Glutamatergic neuron (in vitro differentiated cells): Measurements from ENCODE around the gene TSGA10. TPM values are rescaled to one million over a fixed set of nuclear protein-coding genes. Genes with fewer than 3 reads are reported as not detected.
"Not testable (repeated sequence)": the region's sequence is repeated elsewhere in the genome, so short reads cannot be mapped to it uniquely, and the experiment has no call there.

Source experiments
- DNase-seq: peaks from one replicate; pipeline ENCODE4 v3.0.0; 2022
- H3K27ac Mint-ChIP-seq: one replicate; pipeline ENCODE4 v1.8.0; 2020; ENCODE audit warnings: mild to moderate bottlenecking, mixed read lengths, inconsistent platforms; ENCODE audit not compliant: unreplicated experiment
- H3K27me3 Mint-ChIP-seq: one replicate; pipeline ENCODE4 v1.8.0; 2020; ENCODE audit warnings: mild to moderate bottlenecking, moderate library complexity, mixed read lengths, inconsistent platforms; ENCODE audit not compliant: unreplicated experiment
- H3K36me3 Mint-ChIP-seq: one replicate; pipeline ENCODE4 v1.8.0; 2020; ENCODE audit warnings: mild to moderate bottlenecking, mixed read lengths, inconsistent platforms; ENCODE audit not compliant: unreplicated experiment
- H3K4me1 Mint-ChIP-seq: one replicate; pipeline ENCODE4 v1.8.0; 2020; ENCODE audit warnings: mild to moderate bottlenecking, low read depth, mixed read lengths, inconsistent platforms; ENCODE audit not compliant: unreplicated experiment
- H3K4me3 Mint-ChIP-seq: one replicate; pipeline ENCODE4 v1.8.0; 2020; ENCODE audit warnings: mild to moderate bottlenecking, mixed read lengths, inconsistent platforms; ENCODE audit not compliant: unreplicated experiment
- H3K9me3 Mint-ChIP-seq: one replicate; pipeline ENCODE4 v1.8.0; 2020; ENCODE audit warnings: mild to moderate bottlenecking, moderate library complexity, mixed read lengths, inconsistent platforms; ENCODE audit not compliant: unreplicated experiment
- total RNA-seq: library from RNA; stranded (reverse); fragmentation: NEBNext Ultra II Directional; extraction: Animal tissue kit (Norgen Biotek cat#: 25700); gene quantifications from one replicate; pipeline ENCODE4 v1.2.1, GENCODE V29; 2021; ENCODE audit not compliant: unreplicated experiment
- TF ChIP-seq, protein P1 (sequence below): fragments of 200-600 bp; sonication (generic); IDR thresholded peaks from one replicate; pipeline ENCODE4 v1.5.0; 2021; ENCODE audit not compliant: partially characterized antibody, unreplicated experiment

Gene TSGA10
- total RNA-seq, 1 donor from 2014 or later = 3.8 TPM

DNA sequence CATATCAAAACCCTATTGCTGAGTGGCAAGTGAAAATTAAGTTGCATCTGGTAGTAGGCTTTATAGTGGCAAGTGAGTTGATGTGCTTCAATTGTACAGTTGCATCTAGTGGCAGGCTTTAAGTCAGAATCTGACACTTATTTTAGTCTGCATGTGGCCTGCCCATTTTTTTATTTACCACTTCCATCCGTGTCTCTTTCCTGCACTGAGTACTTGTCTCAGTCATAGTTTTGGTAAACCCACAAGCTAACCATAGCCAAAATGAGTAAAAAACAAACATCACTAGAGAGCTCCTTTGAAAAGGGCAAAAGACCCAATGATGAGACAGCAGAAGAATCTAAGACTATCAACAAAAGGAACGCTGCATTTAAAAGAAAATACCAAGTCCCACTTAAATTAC is 122.7 kb downstream of the TSGA10 start:
- Mint-ChIP-seq H3K9me3 (no peaks in the 10 kb centered on the region), H3K27me3 (no peaks in the 10 kb centered on the region), H3K27ac (no peak overlapping the region), H3K36me3 (no peaks in the 10 kb centered on the region), H3K4me3 (no peak overlapping the region), H3K4me1 (no peaks in the 10 kb centered on the region)
- TF ChIP-seq, protein P1, sequence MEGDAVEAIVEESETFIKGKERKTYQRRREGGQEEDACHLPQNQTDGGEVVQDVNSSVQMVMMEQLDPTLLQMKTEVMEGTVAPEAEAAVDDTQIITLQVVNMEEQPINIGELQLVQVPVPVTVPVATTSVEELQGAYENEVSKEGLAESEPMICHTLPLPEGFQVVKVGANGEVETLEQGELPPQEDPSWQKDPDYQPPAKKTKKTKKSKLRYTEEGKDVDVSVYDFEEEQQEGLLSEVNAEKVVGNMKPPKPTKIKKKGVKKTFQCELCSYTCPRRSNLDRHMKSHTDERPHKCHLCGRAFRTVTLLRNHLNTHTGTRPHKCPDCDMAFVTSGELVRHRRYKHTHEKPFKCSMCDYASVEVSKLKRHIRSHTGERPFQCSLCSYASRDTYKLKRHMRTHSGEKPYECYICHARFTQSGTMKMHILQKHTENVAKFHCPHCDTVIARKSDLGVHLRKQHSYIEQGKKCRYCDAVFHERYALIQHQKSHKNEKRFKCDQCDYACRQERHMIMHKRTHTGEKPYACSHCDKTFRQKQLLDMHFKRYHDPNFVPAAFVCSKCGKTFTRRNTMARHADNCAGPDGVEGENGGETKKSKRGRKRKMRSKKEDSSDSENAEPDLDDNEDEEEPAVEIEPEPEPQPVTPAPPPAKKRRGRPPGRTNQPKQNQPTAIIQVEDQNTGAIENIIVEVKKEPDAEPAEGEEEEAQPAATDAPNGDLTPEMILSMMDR = no peak
- DNase-seq = no peak

GRCh38 chr2:99031481-99031880 is 123.3 kb downstream of the TSGA10 start:
- H3K27me3 Mint-ChIP-seq = no peaks in the 10 kb centered on the region
- DNase-seq = no peak
- no peak overlapping the region for H3K4me3 Mint-ChIP-seq
- no peaks in the 10 kb centered on the region for H3K9me3 Mint-ChIP-seq
- TF ChIP-seq, protein P1 = no peak
- no peak overlapping the region for H3K27ac Mint-ChIP-seq
- H3K4me1 Mint-ChIP-seq = no peaks in the 10 kb centered on the region
- H3K36me3 Mint-ChIP-seq = no peaks in the 10 kb centered on the region

- no peak overlapping the region for H3K4me3 Mint-ChIP-seq
- H3K9me3 Mint-ChIP-seq = no peaks in the 10 kb centered on the region
- H3K27ac Mint-ChIP-seq = no peak overlapping the region
- H3K4me1 Mint-ChIP-seq = no peaks in the 10 kb centered on the region
- H3K36me3 Mint-ChIP-seq = no peaks in the 10 kb centered on the region
- H3K27me3 Mint-ChIP-seq = no peaks in the 10 kb centered on the region
- DNase-seq = no peak
- TF ChIP-seq, protein P1 = no peak
Observed at GRCh38 chr2:99028558-99028957, 126.2 kb downstream of the TSGA10 start.

DNA sequence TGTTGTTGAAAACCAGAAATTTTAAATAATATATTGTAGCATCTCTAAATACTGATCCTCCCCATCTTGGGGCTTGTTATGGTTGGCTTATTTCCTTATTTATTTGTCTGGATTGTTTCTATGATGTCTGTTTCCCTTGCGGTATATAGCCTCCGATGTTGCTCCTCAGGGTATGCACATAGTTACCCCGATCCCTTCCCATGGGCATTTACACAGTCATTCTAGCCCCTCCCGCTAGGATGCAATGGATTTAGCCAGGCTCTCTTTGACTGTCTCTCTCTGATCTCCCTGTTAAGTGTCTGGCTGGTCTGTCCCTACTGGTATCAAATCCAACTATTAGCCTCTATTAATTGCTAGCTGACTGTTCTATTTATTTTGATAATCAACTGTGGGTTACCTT is 126.9 kb downstream of the TSGA10 start:
- no peak for DNase-seq
- TF ChIP-seq, protein P1 = no peak
- Mint-ChIP-seq H3K4me1 (no peaks in the 10 kb centered on the region), H3K9me3 (no peaks in the 10 kb centered on the region), H3K27me3 (no peaks in the 10 kb centered on the region), H3K36me3 (no peaks in the 10 kb centered on the region), H3K4me3 (no peak overlapping the region), H3K27ac (no peak overlapping the region)

GRCh38 chr2:99000708-99001107 is 154.0 kb downstream of the TSGA10 start:
- TF ChIP-seq, protein P1 = no peak
- H3K9me3 Mint-ChIP-seq = peaks cover 2% of the 10 kb centered on the region

GRCh38 chr2:98988695-98989094 is 166.0 kb downstream of the TSGA10 start:
- not testable (repeated sequence) for H3K27me3 Mint-ChIP-seq, H3K4me1 Mint-ChIP-seq, DNase-seq, H3K27ac Mint-ChIP-seq, H3K36me3 Mint-ChIP-seq, H3K4me3 Mint-ChIP-seq, H3K9me3 Mint-ChIP-seq

More at GRCh38 chr2:99000708-99001107, 154.0 kb downstream of the TSGA10 start:
- no peak overlapping the region for H3K27ac Mint-ChIP-seq
- no peaks in the 10 kb centered on the region for H3K27me3 Mint-ChIP-seq
- H3K36me3 Mint-ChIP-seq = peaks cover 7% of the 10 kb centered on the region
- no peak overlapping the region for H3K4me3 Mint-ChIP-seq
- no peak for DNase-seq
- no peaks in the 10 kb centered on the region for H3K4me1 Mint-ChIP-seq
